ENCODE results near the gene TIAM1.

DNA sequence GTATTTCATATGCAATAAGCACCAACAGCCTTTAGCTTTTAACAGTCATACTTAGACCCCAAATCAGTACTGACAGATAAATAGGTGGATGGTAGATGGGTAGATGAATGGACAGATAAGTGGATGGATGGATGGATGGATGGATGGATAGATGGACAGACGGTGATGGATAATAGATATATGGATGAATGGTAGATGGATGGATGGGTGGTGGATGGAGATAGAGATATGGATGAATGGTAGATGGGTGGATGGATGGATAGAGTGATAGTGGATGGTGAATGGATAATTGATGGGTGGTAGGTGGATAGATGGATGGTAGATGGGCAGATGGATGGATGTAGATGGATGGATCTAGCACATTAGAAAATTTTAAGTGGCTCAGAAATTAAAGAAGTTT is 62.5 kb downstream of the TIAM1 start:
- TF ChIP-seq, protein P1, sequence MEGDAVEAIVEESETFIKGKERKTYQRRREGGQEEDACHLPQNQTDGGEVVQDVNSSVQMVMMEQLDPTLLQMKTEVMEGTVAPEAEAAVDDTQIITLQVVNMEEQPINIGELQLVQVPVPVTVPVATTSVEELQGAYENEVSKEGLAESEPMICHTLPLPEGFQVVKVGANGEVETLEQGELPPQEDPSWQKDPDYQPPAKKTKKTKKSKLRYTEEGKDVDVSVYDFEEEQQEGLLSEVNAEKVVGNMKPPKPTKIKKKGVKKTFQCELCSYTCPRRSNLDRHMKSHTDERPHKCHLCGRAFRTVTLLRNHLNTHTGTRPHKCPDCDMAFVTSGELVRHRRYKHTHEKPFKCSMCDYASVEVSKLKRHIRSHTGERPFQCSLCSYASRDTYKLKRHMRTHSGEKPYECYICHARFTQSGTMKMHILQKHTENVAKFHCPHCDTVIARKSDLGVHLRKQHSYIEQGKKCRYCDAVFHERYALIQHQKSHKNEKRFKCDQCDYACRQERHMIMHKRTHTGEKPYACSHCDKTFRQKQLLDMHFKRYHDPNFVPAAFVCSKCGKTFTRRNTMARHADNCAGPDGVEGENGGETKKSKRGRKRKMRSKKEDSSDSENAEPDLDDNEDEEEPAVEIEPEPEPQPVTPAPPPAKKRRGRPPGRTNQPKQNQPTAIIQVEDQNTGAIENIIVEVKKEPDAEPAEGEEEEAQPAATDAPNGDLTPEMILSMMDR (conservative IDR thresholded peaks at IDR 0.05 in 1 of 2, IDR thresholded peaks at IDR 0.05 in 1 of 2; ENCODE audit: extremely low read depth in 1 of 2, insufficient read depth in 1 of 2, low read depth in 1 of 2, low read length in 2 of 2): no peak
- no peak for TF ChIP-seq EZH2 (IDR thresholded peaks at IDR 0.05; ENCODE audit: borderline replicate concordance, low read length)

All from mammary epithelial cell (primary cell).